ENCODE measurements around the gene ACAP2.
A peak's percentile ranks its signal among the peaks of the same experiment; 100 is the strongest.

- peak in 1 of 2 experiments; percentile 22; a peak in 1 of 4 replicates for TF ChIP-seq CTCF (conservative IDR thresholded peaks at IDR 0.05; ENCODE audit: low read depth in 2 of 2)
- no peak for TF ChIP-seq POLR2AphosphoS5 (IDR thresholded peaks at IDR 0.05; ENCODE audit: low read depth)
- no peak for TF ChIP-seq EZH2phosphoT487 (IDR thresholded peaks at IDR 0.05; ENCODE audit: unreplicated experiment)
- no peak for TF ChIP-seq REST (IDR thresholded peaks at IDR 0.05; ENCODE audit: unreplicated experiment)
- TF ChIP-seq EZH2 (IDR thresholded peaks at IDR 0.05; ENCODE audit: low read depth, unreplicated experiment), result no peak
- no peak for TF ChIP-seq ZNF462 (CRISPR knock-in tag; IDR thresholded peaks at IDR 0.05)
- TF ChIP-seq NANOG (IDR thresholded peaks at IDR 0.05; ENCODE audit: borderline replicate concordance), result no peak
- no peak for TF ChIP-seq STAT1 (IDR thresholded peaks at IDR 0.05; ENCODE audit: unreplicated experiment)
- no peak for TF ChIP-seq CREB1 (CRISPR knock-in tag; IDR thresholded peaks at IDR 0.05; ENCODE audit: low read depth)
- no peak for TF ChIP-seq JUNB (IDR thresholded peaks at IDR 0.05; ENCODE audit: unreplicated experiment)
- no peak for TF ChIP-seq ZNF331 (CRISPR knock-in tag; IDR thresholded peaks at IDR 0.05; ENCODE audit: low read depth)
- TF ChIP-seq ETS1 (IDR thresholded peaks at IDR 0.05), result no peak
These were observed 193.6 kb downstream of the ACAP2 start for GRCh38 chr3:195249057-195249770.
